Activated CD4-positive, alpha-beta T cell treated with anti-CD3 and anti-CD28 coated beads for 36 hours (primary cell): ENCODE data around the gene LRRC59. TPM values are rescaled to one million over a fixed set of nuclear protein-coding genes. Genes with fewer than 3 reads are reported as not detected.

Experiments
- total RNA-seq, 2 experiments: library from RNA; stranded (reverse); gene quantifications; one replicate each; pipeline ENCODE4 v1.2.3, GENCODE V29; 2021

LRRC59 gene
- total RNA-seq, 2 experiments from 2014 or later, result 74.4 to 82.7 TPM

Other genes starting within 250 kb of the LRRC59 start
- 10 to 100 TPM; 61.1 to 64.0 TPM for gene PPP1R9B, start 246.8 kb downstream of the LRRC59 start, total RNA-seq
- under 1 TPM in 1 of 2 experiments, not detected in 1; 0.26 TPM for gene SGCA, start 231.5 kb downstream of the LRRC59 start, total RNA-seq
- gene COL1A1, start 195.9 kb downstream of the LRRC59 start, total RNA-seq, result under 1 TPM; 0.55 to 0.70 TPM
- under 1 TPM; 0.23 TPM for gene TMEM92, start 123.1 kb downstream of the LRRC59 start, total RNA-seq
- 10 to 100 TPM; 29.8 to 30.4 TPM for gene XYLT2, start 51.4 kb downstream of the LRRC59 start, total RNA-seq
- gene MRPL27, start 24.3 kb downstream of the LRRC59 start, total RNA-seq, result 10 to 100 TPM; 40.1 to 56.2 TPM
- gene EME1, start 24.3 kb downstream of the LRRC59 start, total RNA-seq, result 10 to 100 TPM; 38.3 to 40.8 TPM
- gene ACSF2, start 28.7 kb upstream of the LRRC59 start, total RNA-seq, result 10 to 100 TPM; 15.0 to 15.7 TPM
- not detected for gene CHAD, start 71.4 kb upstream of the LRRC59 start, total RNA-seq
- 10 to 100 TPM; 21.5 to 29.0 TPM for gene RSAD1, start 81.3 kb upstream of the LRRC59 start, total RNA-seq
- gene MYCBPAP, start 110.9 kb upstream of the LRRC59 start, total RNA-seq, result 1 to 10 TPM; 1.4 to 1.8 TPM
- gene EPN3, start 135.2 kb upstream of the LRRC59 start, total RNA-seq, result not detected
- 10 to 100 TPM in 1 of 2 experiments, 1 to 10 TPM in 1; 9.0 to 10.7 TPM for gene SPATA20, start 149.7 kb upstream of the LRRC59 start, total RNA-seq
- gene CACNA1G, start 163.2 kb upstream of the LRRC59 start, total RNA-seq, result not detected
- not detected for gene ABCC3, start 237.4 kb upstream of the LRRC59 start, total RNA-seq